GM23248 (cell line): ENCODE data around the gene PI3. TPM values are rescaled to one million over a fixed set of nuclear protein-coding genes. Genes with fewer than 3 reads are reported as not detected.

Source experiments
- DNase-seq: peaks from one replicate; pipeline ENCODE4 v3.0.0-alpha.2; 2015
- H2AFZ ChIP-seq: fragments of 200-600 bp; sonication (generic); 2 replicates; pipeline ENCODE4 v1.6.1; 2016; ENCODE audit warnings: antibody characterized with exemption
- H3F3A ChIP-seq: fragments of 200-600 bp; sonication (generic); 2 replicates; pipeline ENCODE4 v1.6.1; 2016; ENCODE audit warnings: mild to moderate bottlenecking, antibody characterized with exemption, mixed run types; ENCODE audit not compliant: insufficient read depth
- H3K27ac ChIP-seq: fragments of 200-600 bp; sonication (generic); 2 replicates; pipeline ENCODE4 v1.5.1; 2016; ENCODE audit warnings: mild to moderate bottlenecking
- H3K27me3 ChIP-seq: fragments of 200-600 bp; sonication (generic); replicated peaks from 2 replicates; pipeline ENCODE4 v1.6.1; 2016; ENCODE audit warnings: mild to moderate bottlenecking; ENCODE audit not compliant: insufficient read depth
- H3K36me3 ChIP-seq: fragments of 200-600 bp; sonication (generic); 2 replicates; pipeline ENCODE4 v1.6.1; 2016; ENCODE audit warnings: low read depth, mild to moderate bottlenecking
- H3K4me1 ChIP-seq: fragments of 200-600 bp; sonication (generic); 2 replicates; pipeline ENCODE4 v1.6.1; 2016; ENCODE audit warnings: mild to moderate bottlenecking; ENCODE audit not compliant: insufficient read depth
- H3K4me2 ChIP-seq: fragments of 200-600 bp; sonication (generic); one replicate; pipeline ENCODE4 v1.6.1; 2016; ENCODE audit warnings: mild to moderate bottlenecking; ENCODE audit not compliant: unreplicated experiment
- H3K4me3 ChIP-seq: fragments of 200-600 bp; sonication (generic); 2 replicates; pipeline ENCODE4 v1.5.1; 2016; ENCODE audit warnings: mild to moderate bottlenecking
- H3K79me2 ChIP-seq: fragments of 200-600 bp; sonication (generic); 2 replicates; pipeline ENCODE4 v1.6.1; 2016; ENCODE audit warnings: mild to moderate bottlenecking; ENCODE audit not compliant: insufficient read depth
- H3K9ac ChIP-seq: fragments of 200-600 bp; sonication (generic); 2 replicates; pipeline ENCODE4 v1.6.1; 2016; ENCODE audit warnings: mild to moderate bottlenecking
- H3K9me2 ChIP-seq: fragments of 200-600 bp; sonication (generic); 2 replicates; pipeline ENCODE4 v1.6.1; 2016; ENCODE audit warnings: mixed run types, mild to moderate bottlenecking, moderate library complexity; ENCODE audit not compliant: insufficient read depth
- H3K9me3 ChIP-seq: fragments of 200-600 bp; sonication (generic); one replicate; pipeline ENCODE4 v1.6.1; 2017; ENCODE audit warnings: low read depth
- H4K20me1 ChIP-seq: fragments of 200-600 bp; sonication (generic); 2 replicates; pipeline ENCODE4 v1.6.0; 2016; ENCODE audit not compliant: insufficient read depth
- EZH2 ChIP-seq: fragments of 200-600 bp; sonication (generic); IDR thresholded peaks from 2 replicates; pipeline ENCODE4 v1.6.1; 2018; ENCODE audit warnings: antibody characterized with exemption, mild to moderate bottlenecking; ENCODE audit not compliant: insufficient read depth, poor library complexity, severe bottlenecking
- EZH2phosphoT487 ChIP-seq: fragments of 200-600 bp; sonication (generic); IDR thresholded peaks from 2 replicates; pipeline ENCODE4 v1.6.1; 2018; ENCODE audit warnings: antibody characterized with exemption, moderate library complexity, mild to moderate bottlenecking, low read depth; ENCODE audit not compliant: insufficient read depth
- WGBS, 2 experiments: methylation state at CpG; one replicate each; pipeline ENCODE4 v1.1.6; 2015 to 2017; ENCODE audit warnings: low lambda C conversion rate in 2 of 2, low coverage in 1 of 2; ENCODE audit errors: missing lambda C conversion rate in 2 of 2; 5-methylcytosine and 5-hydroxymethylcytosine counted together
- in situ Hi-C: fragments of 300-500 bp; cut with MboI; formaldehyde crosslinking; loops from 2 replicates; pipeline ENCODE4 v1.15.0; 2020
- polyA plus RNA-seq: library from polyadenylated mRNA; unstranded; fragments of >200 nt; fragmentation: Nextera tagmentation; extraction: Ambion mirVana; gene quantifications from 2 replicates; pipeline ENCODE4 v1.2.1, GENCODE V29; 2016
- total RNA-seq: library from RNA; depleted of rRNA; stranded (reverse); fragments of >200 nt; shearing (Covaris generic); gene quantifications from 2 replicates; pipeline ENCODE4 v1.2.3, GENCODE V29; 2014

PI3 gene
- total and polyA plus RNA-seq, 2 experiments from 2014 or later = 1.5 TPM; not detected in 1

- Histone ChIP-seq H4K20me1 (no peaks in the 10 kb centered on the region), H3K9ac (no peak overlapping the region), H3K36me3 (no peaks in the 10 kb centered on the region), H3F3A (no peaks in the 10 kb centered on the region), H3K4me3 (no peak overlapping the region), H2AFZ (no peak overlapping the region), H3K27ac (no peak overlapping the region), H3K4me1 (no peaks in the 10 kb centered on the region), H3K9me3 (no peaks in the 10 kb centered on the region), H3K9me2 (no peaks in the 10 kb centered on the region), H3K4me2 (no peak overlapping the region), H3K27me3 (peaks cover 5% of the 10 kb centered on the region; the same call in 1 of the 2 replicates), H3K79me2 (no peaks in the 10 kb centered on the region)
- WGBS, 2 experiments = 81 to 90% methylated on average over 2 of the region's 2 CpGs
- in situ Hi-C loops = no loop called here
- DNase-seq = no peak
- no peak for TF ChIP-seq EZH2
- TF ChIP-seq EZH2phosphoT487 = no peak
Measured at GRCh38 chr20:45183084-45183483, 8.4 kb downstream of the PI3 start.

DNA sequence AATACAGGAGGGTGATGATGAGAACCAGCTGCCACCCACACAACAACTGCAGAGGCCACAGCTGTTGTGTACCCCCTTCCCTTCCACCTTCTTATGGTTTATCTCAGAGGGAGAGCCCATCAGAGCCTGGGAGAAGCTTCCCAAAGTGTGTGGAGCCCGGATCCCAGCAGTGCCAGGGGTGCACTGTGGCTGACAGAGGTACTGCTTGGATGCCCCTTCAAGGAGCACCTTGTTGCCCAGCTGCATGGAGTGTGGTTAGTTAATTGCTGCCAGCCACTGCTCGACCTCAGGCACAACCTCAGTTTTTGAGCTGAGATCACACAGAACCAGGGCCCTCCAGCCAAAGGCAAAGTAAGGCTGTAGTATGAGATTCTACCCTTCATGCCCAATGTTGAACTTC is 13.0 kb downstream of the PI3 start:
- in situ Hi-C loops = no loop called here
- no peak overlapping the region for H3K4me2 ChIP-seq
- H3K9me3 ChIP-seq = no peaks in the 10 kb centered on the region
- no peaks in the 10 kb centered on the region for H3K9me2 ChIP-seq
- no peak for DNase-seq
- no peak overlapping the region for H2AFZ ChIP-seq
- WGBS, 2 experiments = 0% methylated on average over 2 of the region's 2 CpGs
- no peaks in the 10 kb centered on the region for H3F3A ChIP-seq
- no peak for TF ChIP-seq EZH2
- TF ChIP-seq EZH2phosphoT487 = no peak
- H3K4me3 ChIP-seq = no peak overlapping the region
- no peaks in the 10 kb centered on the region for H3K79me2 ChIP-seq
- no peak overlapping the region for H3K27ac ChIP-seq
- no peak overlapping the region for H3K9ac ChIP-seq
- H4K20me1 ChIP-seq = no peaks in the 10 kb centered on the region
- H3K27me3 ChIP-seq = peaks cover 5% of the 10 kb centered on the region; the same call in 1 of the 2 replicates
- H3K4me1 ChIP-seq = no peaks in the 10 kb centered on the region
- no peaks in the 10 kb centered on the region for H3K36me3 ChIP-seq

DNA sequence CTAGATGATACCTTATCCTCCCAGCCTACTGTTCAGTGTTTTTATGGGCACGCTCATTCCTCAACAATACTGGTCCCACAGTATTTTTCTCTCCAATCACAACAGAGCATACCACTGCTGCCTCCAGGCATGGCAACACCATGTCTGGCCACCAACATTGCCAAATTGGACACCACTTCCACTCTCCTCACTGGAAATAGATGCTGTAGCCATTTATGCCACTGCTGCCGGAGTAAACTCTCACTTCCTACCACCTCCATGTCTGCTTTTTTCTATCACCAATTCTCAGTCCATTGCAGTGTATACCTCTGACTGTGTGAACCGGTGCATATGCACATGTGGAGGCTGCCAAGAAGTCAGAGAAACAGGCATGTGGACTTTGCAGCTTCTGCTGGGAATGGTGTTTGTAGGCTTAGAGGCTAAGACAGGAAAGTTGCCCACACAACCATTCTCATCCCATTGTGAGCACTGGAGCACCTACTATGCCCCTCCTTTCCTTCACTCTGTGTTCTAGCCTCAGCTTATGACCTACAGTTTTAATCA is 14.4 kb downstream of the PI3 start:
- TF ChIP-seq EZH2phosphoT487 = no peak
- no peak for TF ChIP-seq EZH2
- no peak overlapping the region for H3K4me3 ChIP-seq
- H3K27ac ChIP-seq = no peak overlapping the region
- no peaks in the 10 kb centered on the region for H3K79me2 ChIP-seq
- H3K9me2 ChIP-seq = no peaks in the 10 kb centered on the region
- H3K36me3 ChIP-seq = no peaks in the 10 kb centered on the region
- no peaks in the 10 kb centered on the region for H4K20me1 ChIP-seq
- H3K27me3 ChIP-seq = peaks cover 5% of the 10 kb centered on the region; the same call in 1 of the 2 replicates
- in situ Hi-C loops = no loop called here
- 56 to 63% methylated on average over 3 of the region's 3 CpGs for WGBS, 2 experiments
- no peaks in the 10 kb centered on the region for H3K9me3 ChIP-seq
- H3K4me1 ChIP-seq = no peaks in the 10 kb centered on the region
- DNase-seq = no peak
- no peak overlapping the region for H3K4me2 ChIP-seq
- H2AFZ ChIP-seq = no peak overlapping the region
- no peak overlapping the region for H3K9ac ChIP-seq
- no peaks in the 10 kb centered on the region for H3F3A ChIP-seq

- no peak overlapping the region for H3K4me3 ChIP-seq
- H4K20me1 ChIP-seq = no peaks in the 10 kb centered on the region
- no peak for DNase-seq
- H3K27me3 ChIP-seq = peaks cover 5% of the 10 kb centered on the region
- no peak overlapping the region for H3K27ac ChIP-seq
- in situ Hi-C loops = no loop called here
- no peaks in the 10 kb centered on the region for H3K4me1 ChIP-seq
- H2AFZ ChIP-seq = no peak overlapping the region
- H3K36me3 ChIP-seq = no peaks in the 10 kb centered on the region
- 33 to 37% methylated on average over 3 of the region's 3 CpGs for WGBS, 2 experiments
- H3K9me2 ChIP-seq = no peaks in the 10 kb centered on the region
- H3K4me2 ChIP-seq = no peak overlapping the region
- TF ChIP-seq EZH2 = no peak
- no peak for TF ChIP-seq EZH2phosphoT487
- no peaks in the 10 kb centered on the region for H3F3A ChIP-seq
- no peaks in the 10 kb centered on the region for H3K9me3 ChIP-seq
- no peaks in the 10 kb centered on the region for H3K79me2 ChIP-seq
- no peak overlapping the region for H3K9ac ChIP-seq
Measured at GRCh38 chr20:45189861-45190260, 15.2 kb downstream of the PI3 start.

DNA sequence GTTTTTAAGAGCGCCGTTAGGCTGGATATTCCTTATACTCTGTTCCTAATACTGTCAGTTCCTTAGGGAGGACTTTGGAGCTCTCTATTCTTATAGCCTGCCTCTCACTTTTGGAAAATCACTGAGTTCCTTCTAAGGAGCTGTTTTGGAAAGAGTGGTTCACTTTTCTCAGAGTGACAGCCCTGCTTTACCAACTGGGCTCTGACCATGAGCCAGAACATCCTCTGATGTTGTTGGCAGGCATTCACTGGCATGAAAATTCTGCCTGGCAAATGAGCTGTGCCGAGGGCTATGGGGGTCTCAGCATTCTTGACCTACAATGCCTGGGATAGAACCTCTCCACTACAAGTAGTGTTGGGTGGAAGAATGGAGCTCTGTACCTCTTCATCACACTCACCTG is 17.2 kb downstream of the PI3 start:
- Histone ChIP-seq H3K4me3 (no peak overlapping the region), H3F3A (no peaks in the 10 kb centered on the region), H3K36me3 (no peaks in the 10 kb centered on the region), H3K27ac (no peak overlapping the region), H3K79me2 (no peaks in the 10 kb centered on the region), H3K9me2 (no peaks in the 10 kb centered on the region), H3K9me3 (no peaks in the 10 kb centered on the region), H3K27me3 (peaks cover under 1% of the 10 kb centered on the region), H2AFZ (no peak overlapping the region), H3K9ac (no peak overlapping the region), H3K4me1 (no peaks in the 10 kb centered on the region), H3K4me2 (no peak overlapping the region), H4K20me1 (no peaks in the 10 kb centered on the region)
- WGBS, 2 experiments = 49 to 58% methylated on average over 3 of the region's 3 CpGs
- in situ Hi-C loops = no loop called here
- DNase-seq = no peak
- TF ChIP-seq EZH2phosphoT487 = no peak
- TF ChIP-seq EZH2 = no peak
